ENCODE results near the gene CHST9. TPM values are rescaled to one million over a fixed set of nuclear protein-coding genes. Genes with fewer than 3 reads are reported as not detected.

The CHST9 gene
- total and polyA plus RNA-seq, 2 of the 4 experiments (the other 2 are of a cell fraction), result not detected

- no peak overlapping the region for H4K91ac ChIP-seq (ENCODE audit: insufficient read depth, low read depth, low read length)
- no peak overlapping the region for H2AK9ac ChIP-seq (replicated peaks; ENCODE audit: low read depth, low read length, poor library complexity)
- peaks cover 4% of the 10 kb centered on the region; the same call in 1 of the 2 replicates for H3K9me3 ChIP-seq (ENCODE audit: control insufficient read depth, insufficient read depth, low read length)
- H2BK5ac ChIP-seq (ENCODE audit: low read depth, low read length, poor library complexity, severe bottlenecking), result no peak overlapping the region
- H3K9ac ChIP-seq (ENCODE audit: low read depth, low read length), result no peak overlapping the region
- H3K27me3 ChIP-seq (ENCODE audit: control insufficient read depth, insufficient read depth, low read length), result no peaks in the 10 kb centered on the region
- H3K18ac ChIP-seq (ENCODE audit: low read depth, low read length), result no peak overlapping the region
- in situ Hi-C loops (cut with MboI; ENCODE audit: low sequenced_read_pairs), result no loop called here
- DNase-seq (no peak), ATAC-seq (ENCODE audit: low read depth) (no peak)
- no peak overlapping the region for H4K5ac ChIP-seq (ENCODE audit: low read depth, low read length)
- CTCF ChIA-PET, result interaction anchor here (0.6 kb wide), 1 partner anchor 73 kb away, joined by 4 read pairs; no protein-coding TSS in a partner anchor
- dilution Hi-C loops (cut with HindIII; ENCODE audit: low sequenced_read_pairs, unreplicated experiment), result no loop called here
- BruUV-seq (replicated peaks), result no TSS peak
- H3K4me1 ChIP-seq (ENCODE audit: control insufficient read depth, insufficient read depth, low read length), result no peaks in the 10 kb centered on the region
- H4K20me1 ChIP-seq (ENCODE audit: insufficient read depth, low read length), result no peaks in the 10 kb centered on the region
- H2AFZ ChIP-seq (replicated peaks; ENCODE audit: low read length, poor library complexity), result no peak overlapping the region
- H3K23ac ChIP-seq (ENCODE audit: low read depth, low read length), result no peak overlapping the region
- H3K4me3 ChIP-seq (ENCODE audit: insufficient read depth, low read depth, low read length), result no peak overlapping the region
- H2AK5ac ChIP-seq (ENCODE audit: low read depth, low read length), result no peak overlapping the region
- H4K8ac ChIP-seq (ENCODE audit: low read depth in 2 of 2, low read length in 2 of 2), result no peak overlapping the region
- H3K36me3 ChIP-seq (ENCODE audit: control insufficient read depth, insufficient read depth, low read length), result no peaks in the 10 kb centered on the region
- no peak overlapping the region for H2BK20ac ChIP-seq (ENCODE audit: low read depth, low read length)
- no peak overlapping the region for H2BK15ac ChIP-seq (ENCODE audit: low read depth, low read length)
- H3K14ac ChIP-seq (replicated peaks; ENCODE audit: low read depth, low read length), result no peak overlapping the region
- POLR2A ChIA-PET (ENCODE audit: unreplicated experiment), result no interaction called here
- TF ChIP-seq SMC3 (IDR thresholded peaks at IDR 0.05; ENCODE audit: low read depth, low read length) (no peak), CTCF (conservative IDR thresholded peaks at IDR 0.05; ENCODE audit: low read depth, low read length) (no peak), CEBPB (IDR thresholded peaks at IDR 0.05; ENCODE audit: low read depth, low read length) (no peak), CHD1 (IDR thresholded peaks at IDR 0.05; ENCODE audit: low read depth, low read length) (no peak), MXI1 (IDR thresholded peaks at IDR 0.05; ENCODE audit: borderline replicate concordance, low read depth, low read length) (no peak), RAD21 (IDR thresholded peaks at IDR 0.05; ENCODE audit: low read length) (no peak), MAZ (IDR thresholded peaks at IDR 0.05; ENCODE audit: borderline replicate concordance, low read depth, low read length) (no peak), USF2 (IDR thresholded peaks at IDR 0.05; ENCODE audit: low read depth, low read length) (no peak)
- no CpG with 5 or more reads among the region's 3 CpGs for WGBS, 2 experiments (ENCODE audit: extremely low coverage in 2 of 2, insufficient read length in 1 of 2)
- no peak overlapping the region for H3K27ac ChIP-seq (ENCODE audit: insufficient read depth, low read length)
- no peak overlapping the region for H3K4ac ChIP-seq (ENCODE audit: low read depth, low read length)
- H3K79me1 ChIP-seq (ENCODE audit: low read depth in 1 of 2, low read length in 2 of 2), result no peaks in the 10 kb centered on the region
- H3K9me1 ChIP-seq (ENCODE audit: insufficient read depth, low read length), result no peaks in the 10 kb centered on the region
- intact Hi-C loops (cut with micrococcal nuclease), result no loop called here
- H3K56ac ChIP-seq (ENCODE audit: extremely low read depth, insufficient read depth, low read length), result no peak overlapping the region
- H2BK120ac ChIP-seq (ENCODE audit: low read depth, low read length), result no peak overlapping the region
- H3K4me2 ChIP-seq (ENCODE audit: low read depth, low read length), result no peak overlapping the region
Measured at GRCh38 chr18:26928670-26929313, 256.3 kb downstream of the CHST9 start.

Data from IMR-90 (cell line).